Right atrium auricular region (tissue), 2 donors: ENCODE data around the gene RCHY1. TPM values are rescaled to one million over a fixed set of nuclear protein-coding genes. Genes with fewer than 3 reads are reported as not detected.
"Not testable (repeated sequence)": the region's sequence is repeated elsewhere in the genome, so short reads cannot be mapped to it uniquely, and the experiment has no call there.

Source experiments
- DNase-seq: peaks from one replicate; pipeline ENCODE4 v3.0.0-alpha.2; 2019; ENCODE audit warnings: low spot score
- H3K27ac ChIP-seq, 2 donors: fragments of 200-600 bp; sonication (generic); 1 replicate in 1 of 2; 2 replicates in 1 of 2; pipeline ENCODE4 v1.5.1; 2016 to 2019
- H3K27me3 ChIP-seq, 2 donors: fragments of 200-600 bp; sonication (generic); one replicate each; pipeline versions ENCODE4 v1.5.1 to v1.6.0; 2017 to 2019
- H3K36me3 ChIP-seq: fragments of 200-600 bp; sonication (generic); one replicate; pipeline ENCODE4 v1.5.1; 2016
- H3K4me1 ChIP-seq, 2 donors: fragments of 200-600 bp; sonication (generic); one replicate each; pipeline versions ENCODE4 v1.5.1 to v1.6.0; 2017 to 2019
- H3K4me3 ChIP-seq, 2 donors: fragments of 200-600 bp; sonication (generic); 1 replicate in 1 of 2; 2 replicates in 1 of 2; pipeline ENCODE4 v1.5.1; 2017 to 2019; ENCODE audit warnings: mild to moderate bottlenecking in 1 of 2, moderate library complexity in 1 of 2
- H3K9me3 ChIP-seq, 2 donors: fragments of 200-600 bp; sonication (generic); one replicate each; pipeline ENCODE4 v1.5.1; 2019
- total RNA-seq, 2 donors: library from RNA; depleted of rRNA; stranded (reverse); fragments of >200 nt; gene quantifications; one replicate each; pipeline ENCODE4 v1.1.0, GENCODE V29; 2016
- TF ChIP-seq, protein P1 (sequence below), 2 donors: fragments of 200-600 bp; sonication (generic); IDR thresholded peaks; one replicate each; pipeline ENCODE4 v1.5.1; 2019; ENCODE audit warnings: antibody characterized with exemption in 2 of 2

RCHY1 gene
- total RNA-seq, 2 donors from 2014 or later = 28.6 to 36.3 TPM

DNA sequence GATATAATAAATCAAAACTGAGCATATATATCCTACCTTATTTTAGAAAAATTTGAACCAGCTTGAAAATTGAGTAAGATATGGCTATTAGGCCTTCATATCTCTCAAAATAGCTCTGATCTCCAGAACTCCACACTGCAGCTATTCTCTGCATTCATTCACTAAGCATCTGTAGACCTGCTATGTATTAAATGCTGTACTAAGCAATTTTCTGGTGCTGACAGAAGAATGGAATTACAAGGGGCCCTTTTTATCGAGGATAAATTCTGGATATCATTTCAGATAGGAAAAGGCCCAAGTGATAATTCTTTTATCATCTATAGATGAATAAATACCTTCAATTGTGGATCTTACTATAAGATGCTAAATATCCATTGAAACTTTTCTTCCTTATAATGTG is 1.9 kb upstream of the RCHY1 start:
- Histone ChIP-seq H3K9me3 (no peaks in the 10 kb centered on the region), H3K27ac (no peak overlapping the region), H3K4me3 (no peak overlapping the region), H3K27me3 (no peaks in the 10 kb centered on the region), H3K36me3 (peaks cover 15% of the 10 kb centered on the region), H3K4me1 (peaks cover 0 to 32% of the 10 kb centered on the region in 2 donors)
- TF ChIP-seq, protein P1, sequence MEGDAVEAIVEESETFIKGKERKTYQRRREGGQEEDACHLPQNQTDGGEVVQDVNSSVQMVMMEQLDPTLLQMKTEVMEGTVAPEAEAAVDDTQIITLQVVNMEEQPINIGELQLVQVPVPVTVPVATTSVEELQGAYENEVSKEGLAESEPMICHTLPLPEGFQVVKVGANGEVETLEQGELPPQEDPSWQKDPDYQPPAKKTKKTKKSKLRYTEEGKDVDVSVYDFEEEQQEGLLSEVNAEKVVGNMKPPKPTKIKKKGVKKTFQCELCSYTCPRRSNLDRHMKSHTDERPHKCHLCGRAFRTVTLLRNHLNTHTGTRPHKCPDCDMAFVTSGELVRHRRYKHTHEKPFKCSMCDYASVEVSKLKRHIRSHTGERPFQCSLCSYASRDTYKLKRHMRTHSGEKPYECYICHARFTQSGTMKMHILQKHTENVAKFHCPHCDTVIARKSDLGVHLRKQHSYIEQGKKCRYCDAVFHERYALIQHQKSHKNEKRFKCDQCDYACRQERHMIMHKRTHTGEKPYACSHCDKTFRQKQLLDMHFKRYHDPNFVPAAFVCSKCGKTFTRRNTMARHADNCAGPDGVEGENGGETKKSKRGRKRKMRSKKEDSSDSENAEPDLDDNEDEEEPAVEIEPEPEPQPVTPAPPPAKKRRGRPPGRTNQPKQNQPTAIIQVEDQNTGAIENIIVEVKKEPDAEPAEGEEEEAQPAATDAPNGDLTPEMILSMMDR (IDR thresholded peaks at IDR 0.05) = no peak
- DNase-seq = no peak

DNA sequence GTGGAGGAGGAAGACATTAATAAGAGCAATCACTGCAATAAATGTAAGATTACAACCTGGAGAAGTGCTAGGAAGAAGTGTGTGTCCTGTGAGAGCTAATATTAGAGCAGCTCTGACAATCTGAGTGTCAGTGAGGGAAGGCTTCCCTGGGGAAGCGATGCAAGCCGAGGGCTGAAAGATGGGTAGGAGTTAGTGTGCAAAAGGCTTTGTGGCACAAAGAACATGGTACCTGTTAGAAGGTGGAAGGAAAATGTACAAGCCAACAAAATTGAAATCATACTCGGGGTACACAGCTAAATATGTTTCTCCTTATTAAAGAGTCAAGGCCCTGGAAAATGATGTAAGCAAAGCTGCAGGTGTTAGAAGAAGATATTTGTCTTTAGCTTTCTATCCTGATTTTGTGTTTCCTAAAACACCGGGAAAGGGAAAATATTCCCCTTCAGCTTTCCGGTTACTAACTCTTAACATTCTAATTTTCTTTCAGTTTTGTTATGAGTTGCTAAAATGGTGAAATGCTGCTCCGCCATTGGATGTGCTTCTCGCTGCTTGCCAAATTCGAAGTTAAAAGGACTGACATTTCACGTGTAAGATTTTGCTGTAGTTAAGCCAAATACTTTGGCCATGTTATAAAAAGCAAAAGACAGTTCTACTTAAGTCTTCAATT is 878 bp upstream of the RCHY1 start:
- no peak for DNase-seq
- Histone ChIP-seq H3K4me1 (peaks cover 0 to 41% of the 10 kb centered on the region in 2 donors), H3K4me3 (peak overlapping the region; percentile 72 to 85), H3K36me3 (peaks cover 12% of the 10 kb centered on the region), H3K27me3 (no peaks in the 10 kb centered on the region), H3K27ac (peak overlapping the region; percentile 97 to 98), H3K9me3 (no peaks in the 10 kb centered on the region)
- TF ChIP-seq, protein P1 (IDR thresholded peaks at IDR 0.05) = no peak

DNA sequence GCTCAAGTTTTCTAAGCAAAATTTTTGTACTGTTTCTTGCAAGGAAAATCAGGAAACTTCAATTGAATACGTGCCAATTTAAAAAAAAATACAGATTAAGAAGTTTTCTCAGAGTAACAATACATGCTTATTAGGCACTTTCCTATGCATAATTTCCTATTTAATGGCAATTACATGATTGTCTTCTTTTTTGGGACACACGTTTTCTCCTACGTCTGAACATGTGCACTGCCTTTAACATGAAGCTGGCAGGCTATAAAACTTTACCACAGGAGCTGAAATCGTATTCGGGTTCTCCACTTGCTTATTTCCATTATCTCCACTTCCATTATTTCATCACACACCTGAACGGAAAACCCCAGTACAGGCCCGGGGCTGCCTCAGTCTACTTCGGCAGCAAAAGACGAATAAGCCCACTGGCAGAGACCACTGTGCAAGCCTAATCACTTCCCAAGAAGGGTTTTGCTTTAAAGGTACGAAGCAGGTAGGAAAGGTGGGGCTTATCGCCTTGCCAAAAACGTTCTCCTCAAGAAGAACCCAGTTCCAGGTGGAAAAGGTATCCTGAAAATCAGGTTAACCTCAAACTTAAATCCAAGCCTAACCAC is 575 bp downstream of the RCHY1 start:
- H3K36me3 ChIP-seq = peaks cover 12% of the 10 kb centered on the region
- H3K9me3 ChIP-seq = no peaks in the 10 kb centered on the region
- peak overlapping the region; percentile 72 to 85 for H3K4me3 ChIP-seq
- peak overlapping the region; percentile 97 to 98 for H3K27ac ChIP-seq
- no peaks in the 10 kb centered on the region for H3K27me3 ChIP-seq
- peaks cover 0 to 50% of the 10 kb centered on the region in 2 donors for H3K4me1 ChIP-seq
- no peak for DNase-seq
- TF ChIP-seq, protein P1 (IDR thresholded peaks at IDR 0.05) = no peak

DNA sequence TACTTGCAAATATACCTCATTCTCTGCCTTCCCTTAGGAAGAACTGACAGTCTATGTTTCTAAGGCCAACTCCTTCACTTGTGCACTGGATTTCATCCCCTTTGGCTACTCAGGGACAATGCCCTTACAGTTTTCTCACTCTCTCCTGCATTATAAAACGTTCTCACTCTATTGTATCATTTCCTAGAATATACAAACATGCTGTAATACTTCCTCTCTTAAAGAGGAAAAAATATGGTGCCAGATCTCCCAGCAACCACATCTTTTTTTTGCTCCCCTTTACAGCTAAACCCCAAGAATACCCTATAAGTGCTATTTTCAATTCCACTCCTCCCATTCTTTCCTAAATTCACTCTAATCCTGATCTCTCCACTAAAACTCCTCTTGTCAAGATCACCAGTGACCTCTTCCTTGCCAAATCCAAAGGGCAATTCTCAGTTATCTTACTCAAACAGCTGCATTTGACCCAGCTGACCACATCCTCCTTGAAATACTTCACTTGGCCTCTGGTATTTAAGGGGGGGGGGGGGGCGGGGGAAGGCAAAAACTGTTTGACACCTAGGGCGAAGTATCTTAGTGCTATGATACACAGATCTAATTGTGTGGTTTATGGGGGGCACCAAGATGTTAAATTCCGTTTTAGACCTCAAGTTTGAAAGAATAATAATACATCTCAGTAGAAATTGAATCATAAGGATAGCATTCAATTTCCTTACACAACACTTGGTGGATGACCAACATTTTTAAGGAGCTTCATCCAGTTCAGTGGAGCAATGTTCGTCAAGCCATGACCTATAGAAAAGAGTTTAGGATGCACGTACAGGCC is 1.6 kb downstream of the RCHY1 start:
- peaks cover 0 to 50% of the 10 kb centered on the region in 2 donors for H3K4me1 ChIP-seq
- H3K9me3 ChIP-seq = no peaks in the 10 kb centered on the region
- TF ChIP-seq, protein P1 (IDR thresholded peaks at IDR 0.05) = no peak
- no peak for DNase-seq
- H3K4me3 ChIP-seq = peak overlapping the region; percentile 72 to 85
- no peaks in the 10 kb centered on the region for H3K27me3 ChIP-seq
- H3K27ac ChIP-seq = peak overlapping the region; percentile 97 to 98
- peaks cover 12% of the 10 kb centered on the region for H3K36me3 ChIP-seq

DNA sequence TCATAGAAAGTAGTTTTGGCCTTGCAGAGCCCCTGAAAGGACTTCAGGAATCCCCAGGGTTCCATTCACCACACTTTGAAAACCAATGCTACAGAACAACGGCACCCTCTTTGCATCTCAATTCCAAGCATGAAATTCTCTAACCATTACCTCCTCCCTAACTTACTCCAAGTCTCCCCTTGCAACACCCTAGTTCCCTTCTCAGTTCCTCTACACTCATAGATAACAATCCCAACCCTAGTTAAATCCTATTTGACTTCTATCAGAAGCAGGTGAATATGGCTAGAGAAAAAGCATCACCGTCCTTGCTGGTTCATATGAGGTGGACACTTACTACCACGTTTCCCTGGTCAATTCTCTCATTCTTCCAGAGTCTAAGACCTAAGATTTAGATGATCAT is 2.4 kb downstream of the RCHY1 start:
- no peak for DNase-seq
- TF ChIP-seq, protein P1 (IDR thresholded peaks at IDR 0.05) = no peak
- Histone ChIP-seq H3K36me3 (peaks cover 4% of the 10 kb centered on the region), H3K9me3 (no peaks in the 10 kb centered on the region), H3K4me1 (peaks cover 0 to 50% of the 10 kb centered on the region in 2 donors), H3K4me3 (peak overlapping the region in 1 of 2 donors; percentile 72), H3K27me3 (no peaks in the 10 kb centered on the region), H3K27ac (peak overlapping the region; percentile 97 to 98)

DNA sequence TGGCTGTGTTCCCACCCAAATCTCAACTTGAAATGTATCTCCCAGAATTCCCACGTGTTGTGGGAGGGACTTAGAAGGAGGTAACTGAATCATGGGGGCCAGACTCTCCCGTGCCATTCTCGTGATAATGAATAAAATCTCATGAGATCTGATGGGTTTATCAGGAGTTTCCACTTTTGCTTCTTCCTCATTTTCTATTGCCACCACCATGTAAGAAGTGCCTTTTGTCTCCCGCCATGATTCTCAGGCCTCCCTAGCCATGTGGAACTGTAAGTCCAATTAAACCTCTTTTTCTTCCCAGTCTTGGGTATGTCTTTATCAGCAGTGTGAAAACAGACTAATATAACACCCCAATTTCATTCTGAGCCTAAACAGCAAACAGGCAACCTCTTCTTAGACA is 4.6 kb downstream of the RCHY1 start:
- H3K27me3 ChIP-seq, H3K9me3 ChIP-seq, H3K4me3 ChIP-seq, DNase-seq, H3K27ac ChIP-seq: not testable (repeated sequence)
- Histone ChIP-seq H3K36me3 (peaks cover 12% of the 10 kb centered on the region), H3K4me1 (peaks cover 0 to 42% of the 10 kb centered on the region in 2 donors)
